ENCODE data around the gene TRAPPC12. TPM values are rescaled to one million over a fixed set of nuclear protein-coding genes. Genes with fewer than 3 reads are reported as not detected.

The TRAPPC12 gene
- polyA plus RNA-seq, 4 donors: 63.9 to 107 (median 83.8) TPM

Other genes starting within 250 kb of the TRAPPC12 start
- gene EIPR1, start 1.9 kb upstream of the TRAPPC12 start, polyA plus RNA-seq (ENCODE audit: insufficient read length in 4 of 4): 10 to 100 TPM; 22.8 to 27.6 (median 26.3) TPM
- 10 to 100 TPM; 66.1 to 81.9 (median 71.5) TPM for gene ADI1, start 139.8 kb downstream of the TRAPPC12 start, polyA plus RNA-seq (ENCODE audit: insufficient read length in 4 of 4)
- 10 to 100 TPM; 16.9 to 21.3 (median 19.1) TPM for gene RNASEH1, start 178.6 kb downstream of the TRAPPC12 start, polyA plus RNA-seq (ENCODE audit: insufficient read length in 4 of 4)
- 1,000 to 10,000 TPM; 1,441 to 1,978 (median 1,755) TPM for gene RPS7, start 195.6 kb downstream of the TRAPPC12 start, polyA plus RNA-seq (ENCODE audit: insufficient read length in 4 of 4)
- 1 to 10 TPM; 1.0 to 4.5 (median 2.3) TPM for gene COLEC11, start 215.4 kb downstream of the TRAPPC12 start, polyA plus RNA-seq (ENCODE audit: insufficient read length in 4 of 4)

Measured in left renal cortex interstitium (tissue), 4 donors.